GM12891 (cell line): ENCODE measurements around the gene CCDC177.

ENCODE experiments used
- PAX5 ChIP-seq: IDR thresholded peaks from 2 replicates; pipeline ENCODE4 v1.6.1; 2011; ENCODE audit warnings: low read length, moderate library complexity, mild to moderate bottlenecking; ENCODE audit not compliant: insufficient read depth, severe bottlenecking
- POLR2A ChIP-seq: IDR thresholded peaks from 2 replicates; pipeline ENCODE4 v1.6.1; 2011; ENCODE audit warnings: low read depth, low read length, control low read depth
- POLR2AphosphoS5 ChIP-seq: IDR thresholded peaks from 2 replicates; pipeline ENCODE4 v1.6.1; 2011; ENCODE audit warnings: low read depth, low read length, control low read depth
- POU2F2 ChIP-seq: IDR thresholded peaks from 2 replicates; pipeline ENCODE4 v1.6.1; 2011; ENCODE audit warnings: low read depth, mild to moderate bottlenecking, control low read depth, low read length, moderate library complexity
- SPI1 ChIP-seq: IDR thresholded peaks from 2 replicates; pipeline ENCODE4 v1.6.1; 2011; ENCODE audit warnings: low read depth, low read length, control low read depth
- TAF1 ChIP-seq: IDR thresholded peaks from 2 replicates; pipeline ENCODE4 v1.6.1; 2011; ENCODE audit warnings: low read depth, low read length, control low read depth

GRCh38 chr14:69582829-69583228 is 8.2 kb upstream of the CCDC177 start:
- TF ChIP-seq POLR2A: no peak
- no peak for TF ChIP-seq POLR2AphosphoS5
- no peak for TF ChIP-seq TAF1
- TF ChIP-seq PAX5: no peak
- no peak for TF ChIP-seq SPI1
- TF ChIP-seq POU2F2: no peak
